ENCODE results near the gene PLEKHG7.
"Not testable (repeated sequence)": the region's sequence is repeated elsewhere in the genome, so short reads cannot be mapped to it uniquely, and the experiment has no call there.

DNA sequence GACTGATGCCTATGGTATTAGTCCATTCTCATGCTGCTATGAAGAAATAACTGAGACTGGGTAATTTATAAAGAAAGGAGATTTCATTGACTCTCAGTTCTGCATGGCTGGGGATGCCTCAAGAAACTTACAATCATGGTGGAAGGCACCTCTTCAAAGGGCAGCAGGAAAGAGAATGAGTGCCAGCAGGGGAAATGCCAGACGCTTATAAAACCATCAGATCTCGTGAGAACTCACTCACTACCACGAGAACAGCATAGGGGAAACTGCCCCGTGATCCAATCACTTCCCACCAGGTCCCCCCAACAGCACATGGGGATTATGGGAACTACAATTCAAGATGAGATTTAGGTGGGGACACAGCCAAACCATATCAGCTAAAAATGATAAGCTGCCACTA is 48.5 kb upstream of the PLEKHG7 start:
- TF ChIP-seq, protein P1, sequence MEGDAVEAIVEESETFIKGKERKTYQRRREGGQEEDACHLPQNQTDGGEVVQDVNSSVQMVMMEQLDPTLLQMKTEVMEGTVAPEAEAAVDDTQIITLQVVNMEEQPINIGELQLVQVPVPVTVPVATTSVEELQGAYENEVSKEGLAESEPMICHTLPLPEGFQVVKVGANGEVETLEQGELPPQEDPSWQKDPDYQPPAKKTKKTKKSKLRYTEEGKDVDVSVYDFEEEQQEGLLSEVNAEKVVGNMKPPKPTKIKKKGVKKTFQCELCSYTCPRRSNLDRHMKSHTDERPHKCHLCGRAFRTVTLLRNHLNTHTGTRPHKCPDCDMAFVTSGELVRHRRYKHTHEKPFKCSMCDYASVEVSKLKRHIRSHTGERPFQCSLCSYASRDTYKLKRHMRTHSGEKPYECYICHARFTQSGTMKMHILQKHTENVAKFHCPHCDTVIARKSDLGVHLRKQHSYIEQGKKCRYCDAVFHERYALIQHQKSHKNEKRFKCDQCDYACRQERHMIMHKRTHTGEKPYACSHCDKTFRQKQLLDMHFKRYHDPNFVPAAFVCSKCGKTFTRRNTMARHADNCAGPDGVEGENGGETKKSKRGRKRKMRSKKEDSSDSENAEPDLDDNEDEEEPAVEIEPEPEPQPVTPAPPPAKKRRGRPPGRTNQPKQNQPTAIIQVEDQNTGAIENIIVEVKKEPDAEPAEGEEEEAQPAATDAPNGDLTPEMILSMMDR (IDR thresholded peaks at IDR 0.05; ENCODE audit: borderline replicate concordance, extremely low read depth, low read length, poor library complexity, severe bottlenecking) = not testable (repeated sequence)
- not testable (repeated sequence) for TF ChIP-seq EZH2 (IDR thresholded peaks at IDR 0.05; ENCODE audit: borderline replicate concordance, low read depth, low read length, severe bottlenecking)
